ENCODE measurements around the gene GDPGP1.
A peak's percentile ranks its signal among the peaks of the same experiment; 100 is the strongest.
"Not testable (repeated sequence)": the region's sequence is repeated elsewhere in the genome, so short reads cannot be mapped to it uniquely, and the experiment has no call there.

GDPGP1 gene

DNA sequence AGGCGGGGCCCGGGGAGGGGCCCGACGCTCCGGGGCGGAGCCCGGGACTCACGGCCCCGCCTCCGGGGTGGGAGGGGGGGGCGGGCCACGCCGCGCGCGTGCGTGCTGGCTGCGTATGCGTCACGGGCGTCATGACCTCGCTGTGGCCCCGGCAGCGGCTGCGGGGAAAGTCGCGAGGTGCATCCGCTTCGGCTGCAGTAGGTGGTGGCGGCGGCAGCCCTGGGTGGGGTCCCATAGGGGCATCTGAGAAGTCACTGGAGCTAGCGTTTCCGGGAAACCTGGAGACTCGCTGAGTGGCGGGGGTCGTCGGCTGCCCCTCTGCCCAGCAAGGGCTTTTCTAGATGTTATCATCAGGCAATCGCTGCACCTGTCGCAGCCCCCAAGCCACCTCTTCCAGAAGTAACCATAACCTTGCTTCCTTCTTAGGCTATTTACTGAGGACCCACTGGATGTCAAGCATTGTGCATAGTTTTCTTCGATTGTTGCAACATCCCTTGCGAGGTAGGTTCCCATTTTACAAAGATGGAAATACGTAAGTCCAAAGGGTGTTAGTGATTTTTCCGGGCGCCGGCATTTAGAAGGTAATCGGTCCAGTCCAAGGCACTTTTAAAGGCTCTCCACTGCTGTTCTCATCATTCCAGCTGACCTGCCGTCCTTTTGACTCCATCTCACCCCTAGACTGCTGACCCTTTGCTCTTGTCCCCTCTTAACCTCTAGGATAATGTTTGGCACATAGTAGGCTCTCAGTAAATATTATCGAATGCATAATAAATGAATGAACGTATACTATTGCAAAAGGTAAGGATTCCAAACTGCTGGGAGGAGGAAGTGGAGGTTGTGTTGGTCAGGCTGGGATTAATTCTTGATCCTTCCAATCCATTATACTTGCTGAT, at the start of gene GDPGP1:
Gene GDPGP1, plus strand, starts transcription at position 114 of the 893 bp plus-strand sequence. CDS start 6,700 bp downstream, outside the sequence.
- DNase-seq, result no peak

- DNase-seq, result peak; percentile 63
Observed at GRCh38 chr15:90184786-90185704, 49.0 kb upstream of the GDPGP1 start.

- no peak for DNase-seq
Observed at GRCh38 chr15:90187257-90187868, 46.6 kb upstream of the GDPGP1 start.

- not testable (repeated sequence) for DNase-seq
Observed at GRCh38 chr15:90188065-90188464, 45.9 kb upstream of the GDPGP1 start.

GRCh38 chr15:90188914-90189748, 44.9 kb upstream of the GDPGP1 start:
- no peak for DNase-seq

GRCh38 chr15:90189781-90190467, 44.1 kb upstream of the GDPGP1 start:
- DNase-seq, result no peak

- no peak for DNase-seq
Observed at GRCh38 chr15:90190606-90191343, 43.2 kb upstream of the GDPGP1 start.

DNA sequence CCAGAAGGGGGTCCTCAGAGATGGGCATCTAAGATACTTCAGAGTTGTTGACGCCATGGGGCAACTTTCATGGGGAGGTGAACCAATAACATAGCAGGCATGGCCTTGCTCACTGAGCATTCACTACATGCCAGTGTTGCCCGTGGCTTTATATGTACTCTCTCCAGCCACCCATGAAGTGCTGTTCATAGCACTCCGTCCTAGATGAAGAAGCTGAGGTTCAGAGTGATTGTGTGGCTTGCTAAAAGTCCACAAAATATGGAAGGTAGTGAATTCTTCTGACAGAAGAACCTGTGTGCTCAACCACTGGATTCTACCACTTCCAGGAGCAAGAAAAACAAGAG, 42.7 kb upstream of the GDPGP1 start:
- no peak for DNase-seq

- peak; percentile 78 for DNase-seq
Observed at GRCh38 chr15:90191794-90192509, 42.1 kb upstream of the GDPGP1 start.

- no peak for DNase-seq
Observed at GRCh38 chr15:90192961-90193786, 40.8 kb upstream of the GDPGP1 start.

DNA sequence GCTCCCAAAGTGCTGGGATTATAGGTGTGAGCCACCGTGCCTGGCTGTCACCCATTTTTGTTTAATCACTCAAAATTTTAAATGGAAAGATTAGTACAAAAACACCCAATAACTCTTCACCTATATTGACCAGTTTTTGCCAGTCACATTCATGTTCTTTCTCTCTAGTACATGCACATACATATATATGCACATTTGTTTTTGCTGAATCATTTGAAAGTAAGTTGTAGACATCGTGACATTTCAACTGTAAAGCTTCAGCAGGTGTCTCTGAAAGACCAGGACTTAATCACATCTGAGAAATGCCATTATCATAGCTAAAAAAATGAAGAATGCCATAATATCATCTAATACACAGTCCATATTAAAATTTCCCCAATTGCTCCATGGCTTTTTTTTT, 39.4 kb upstream of the GDPGP1 start:
- DNase-seq, result no peak

DNA sequence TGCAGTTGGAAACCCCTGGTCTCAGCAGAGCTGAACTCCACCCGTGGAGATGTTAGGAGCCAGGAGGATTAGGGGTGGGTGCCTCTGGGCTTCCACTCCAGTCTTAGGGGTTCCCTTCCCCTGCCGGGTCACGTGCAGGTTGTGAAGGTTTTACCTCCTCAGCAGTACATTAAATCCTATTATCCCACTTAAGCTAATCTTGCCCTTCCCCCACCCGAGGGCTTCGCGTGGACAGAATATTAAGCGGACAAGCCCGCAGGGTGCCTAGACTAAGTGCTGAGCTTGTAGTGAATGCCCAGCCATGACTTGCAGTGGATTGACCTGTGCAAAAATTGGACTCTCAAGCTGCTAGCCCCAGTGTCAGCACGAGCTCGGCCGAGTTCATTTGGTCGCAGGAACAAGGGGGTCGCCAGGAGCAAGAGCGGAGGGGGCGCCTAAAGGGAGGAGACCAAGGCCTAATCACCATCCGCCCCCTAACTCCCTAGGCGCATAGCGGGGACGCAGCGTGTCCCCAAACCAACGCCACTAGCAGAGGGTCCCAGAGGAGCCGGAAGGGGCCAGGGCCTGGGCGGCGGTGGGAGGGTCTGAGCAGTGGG, 33.4 kb upstream of the GDPGP1 start:
- DNase-seq, result no peak

DNA sequence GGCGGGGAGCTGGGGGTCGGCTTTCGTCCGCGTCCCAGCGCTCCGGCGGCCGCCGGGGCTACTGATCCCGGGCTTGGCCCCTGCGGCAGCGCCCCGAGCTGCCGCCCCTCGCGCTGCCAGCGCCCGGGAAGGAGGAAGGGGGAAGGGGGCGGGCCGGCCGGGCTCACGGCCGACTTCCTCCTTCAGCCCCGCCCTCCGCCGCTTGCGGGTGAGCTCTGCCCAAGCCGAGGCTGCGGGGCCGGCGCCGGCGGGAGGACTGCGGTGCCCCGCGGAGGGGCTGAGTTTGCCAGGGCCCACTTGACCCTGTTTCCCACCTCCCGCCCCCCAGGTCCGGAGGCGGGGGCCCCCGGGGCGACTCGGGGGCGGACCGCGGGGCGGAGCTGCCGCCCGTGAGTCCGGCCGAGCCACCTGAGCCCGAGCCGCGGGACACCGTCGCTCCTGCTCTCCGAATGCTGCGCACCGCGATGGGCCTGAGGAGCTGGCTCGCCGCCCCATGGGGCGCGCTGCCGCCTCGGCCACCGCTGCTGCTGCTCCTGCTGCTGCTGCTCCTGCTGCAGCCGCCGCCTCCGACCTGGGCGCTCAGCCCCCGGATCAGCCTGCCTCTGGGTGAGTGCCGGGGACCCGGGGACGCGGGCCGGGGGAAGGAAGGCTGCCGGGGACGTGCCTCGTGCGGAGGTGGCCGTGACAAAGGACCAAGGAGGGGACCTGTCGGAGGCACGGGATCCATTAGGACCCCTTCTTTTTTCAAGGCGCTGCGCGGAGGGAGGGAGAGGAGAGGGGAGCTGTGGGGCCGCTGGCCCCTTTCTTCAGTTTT, 32.7 kb upstream of the GDPGP1 start, which contains the start of gene SEMA4B:
Gene SEMA4B, plus strand, starts transcription at position 201 of the 814 bp plus-strand sequence. Its CDS starts 249 bp downstream, at position 450.
- no peak for DNase-seq

- no peak for DNase-seq
Observed at GRCh38 chr15:90201944-90202375, 32.0 kb upstream of the GDPGP1 start.

DNA sequence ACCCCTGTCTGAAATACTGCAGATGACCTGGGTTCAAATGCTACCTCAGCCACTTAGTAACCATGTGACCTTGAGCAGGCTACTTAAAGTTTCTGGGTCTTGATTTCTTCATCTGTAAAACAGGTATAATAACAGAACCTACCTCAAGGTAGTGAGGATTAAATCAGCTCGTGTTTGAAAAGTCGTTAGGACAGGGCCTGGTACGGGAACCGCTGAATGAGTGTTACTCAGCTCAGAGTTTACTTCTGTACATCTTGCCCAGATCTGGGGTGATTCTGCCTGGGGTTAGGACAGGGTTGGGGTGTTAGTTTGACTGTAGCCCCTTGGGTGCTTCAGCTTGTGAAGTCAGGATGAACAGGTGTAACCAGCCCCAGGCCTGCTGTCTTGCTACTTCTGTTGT, 31.1 kb upstream of the GDPGP1 start:
- no peak for DNase-seq

DNA sequence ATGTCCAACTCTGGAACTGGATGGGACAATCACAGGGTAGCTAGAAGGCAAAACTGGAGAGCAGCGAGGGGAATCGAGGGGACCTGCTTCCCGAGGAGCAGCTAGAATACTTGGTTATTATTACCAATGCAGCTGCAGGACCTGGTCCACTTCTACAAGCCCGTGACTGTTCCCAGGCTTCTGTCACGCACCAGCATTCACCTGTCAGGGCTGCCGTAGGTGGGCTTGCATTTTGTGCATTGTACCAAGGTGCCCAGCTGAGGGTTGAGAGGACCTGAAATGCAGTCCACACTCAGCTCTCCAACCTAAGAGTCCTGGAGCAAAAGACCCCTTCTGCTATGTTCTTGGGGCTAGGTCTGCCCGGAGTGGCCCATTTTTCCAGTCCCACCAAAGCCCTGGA, 30.5 kb upstream of the GDPGP1 start:
- DNase-seq, result no peak

GRCh38 chr15:90203922-90204321, 30.1 kb upstream of the GDPGP1 start:
- DNase-seq, result no peak
